HG02840 (cell line): Measurements from ENCODE around the gene CCDC60.
"Not testable (repeated sequence)": the region's sequence is repeated elsewhere in the genome, so short reads cannot be mapped to it uniquely, and the experiment has no call there.

Source experiments
- ATAC-seq: cut with Tn5 transposase; IDR thresholded peaks from one replicate; pipeline ENCODE4 v1.9.1; 2021; ENCODE audit warnings: mild to moderate bottlenecking, moderate library complexity, moderate number of reproducible peaks; ENCODE audit not compliant: unreplicated experiment, low FRiP score

Gene CCDC60

DNA sequence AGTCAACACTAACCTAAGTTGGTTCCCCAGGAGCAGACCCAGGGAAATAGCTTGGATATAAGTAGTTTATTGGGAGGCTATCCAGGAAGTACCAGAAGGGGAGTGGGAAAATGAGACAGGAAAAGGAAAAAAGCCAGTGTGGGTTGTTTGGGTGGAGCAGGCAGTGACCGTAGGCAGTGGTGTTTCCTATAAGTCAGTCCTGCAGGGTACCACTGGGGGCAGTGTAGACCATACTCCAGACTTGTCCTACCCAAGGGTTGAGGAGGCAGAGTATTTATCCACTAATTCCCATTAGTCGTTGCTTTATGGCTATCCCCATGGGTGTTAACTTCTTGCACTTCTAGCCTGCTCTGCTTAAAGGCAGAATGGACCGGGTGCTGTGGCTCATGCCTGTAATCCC lies 6.4 kb upstream of the CCDC60 start:
- no peak for ATAC-seq

DNA sequence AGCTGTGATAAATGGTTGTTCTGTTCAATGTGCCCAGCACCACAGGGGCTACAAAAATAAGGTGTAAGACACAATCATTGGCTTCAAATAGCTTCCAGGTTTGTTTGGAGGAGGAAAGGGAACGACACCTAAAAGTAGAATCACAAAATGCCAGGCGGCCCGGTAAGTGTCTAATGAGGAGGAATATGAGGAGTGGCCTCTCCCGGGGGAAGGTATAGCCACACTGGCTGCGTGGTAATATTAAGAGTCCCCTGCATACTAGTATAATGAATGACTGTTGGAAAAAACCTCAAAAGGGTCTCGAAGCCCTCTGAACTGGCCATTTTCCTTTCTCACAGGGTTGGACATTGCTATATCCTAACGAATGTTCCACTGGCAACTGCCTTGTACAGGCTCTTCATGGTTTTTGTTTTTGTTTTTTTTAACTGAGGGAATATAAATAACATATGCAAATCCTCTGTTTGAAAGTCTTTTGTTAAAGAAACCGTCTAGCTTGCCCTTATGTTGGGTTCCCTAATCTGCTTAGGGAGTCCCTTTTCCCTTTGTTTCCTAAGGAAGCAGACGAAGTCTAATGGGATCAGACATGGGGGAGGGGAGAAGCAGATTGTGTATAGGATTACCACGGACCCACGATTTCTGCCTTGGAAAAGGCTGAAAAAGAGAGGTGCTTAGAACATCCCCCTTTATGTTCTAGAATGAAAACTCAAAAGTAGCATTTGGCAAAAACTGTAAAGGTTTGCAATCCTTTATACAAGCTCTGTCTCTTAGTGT lies 4.2 kb downstream of the CCDC60 start:
- ATAC-seq, result no peak

DNA sequence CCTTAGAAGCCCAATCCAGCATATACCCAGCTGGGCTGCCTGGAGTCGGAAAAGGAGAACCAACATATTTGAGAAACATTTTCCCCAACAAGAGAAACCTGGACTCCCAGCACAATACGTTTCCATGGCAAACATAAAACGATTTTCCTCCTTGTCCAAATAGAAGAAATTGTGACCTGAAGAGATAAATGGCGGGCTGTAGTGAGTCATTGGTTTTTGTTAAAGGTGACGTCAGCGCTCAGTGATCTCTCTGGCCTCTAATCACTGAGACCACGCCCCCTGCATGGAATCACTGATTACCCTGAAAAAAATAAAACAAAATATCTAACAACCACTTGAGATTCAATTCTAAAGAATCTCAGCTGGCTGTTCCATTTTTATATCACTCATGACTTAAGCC lies 6.0 kb downstream of the CCDC60 start:
- ATAC-seq, result no peak

DNA sequence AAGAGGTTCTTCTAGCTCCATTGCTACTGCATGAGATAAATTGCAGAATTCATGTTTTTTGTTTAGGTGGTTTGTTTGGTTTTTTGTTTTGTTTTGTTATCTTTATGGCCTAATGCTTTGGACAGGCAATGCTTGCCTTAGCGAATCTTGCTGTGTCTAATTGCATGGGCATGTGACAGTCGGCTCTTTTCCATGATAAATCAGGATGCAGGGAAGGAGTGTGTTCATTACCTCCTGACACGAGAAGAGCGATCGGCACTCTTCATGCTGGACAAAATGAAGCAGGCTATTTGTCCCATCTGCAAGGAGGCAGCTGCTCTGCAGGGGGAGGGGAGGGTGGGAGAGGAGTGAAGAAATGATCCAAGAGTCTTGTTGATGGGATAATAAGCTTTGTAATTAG lies 6.5 kb downstream of the CCDC60 start:
- no peak for ATAC-seq

DNA sequence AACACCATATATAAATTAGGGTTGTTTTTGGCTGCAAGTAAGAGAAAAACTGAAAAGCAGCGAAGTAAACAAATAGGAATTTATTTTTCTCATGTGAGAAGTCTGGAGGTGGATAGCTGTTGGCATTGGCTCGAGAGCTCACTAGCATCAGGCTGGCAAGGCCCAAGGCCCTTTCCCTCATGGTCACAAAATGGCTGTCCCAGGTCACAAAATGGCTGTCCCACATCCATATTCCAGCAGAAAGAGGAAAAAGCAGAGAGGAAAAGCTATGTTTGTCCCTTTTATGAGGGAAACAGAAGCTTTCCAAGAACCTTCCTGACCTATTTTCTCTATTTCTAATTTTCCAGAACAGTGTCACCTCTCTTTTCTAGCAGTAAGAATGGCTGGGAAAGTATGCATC lies 7.5 kb downstream of the CCDC60 start:
- no peak for ATAC-seq

DNA sequence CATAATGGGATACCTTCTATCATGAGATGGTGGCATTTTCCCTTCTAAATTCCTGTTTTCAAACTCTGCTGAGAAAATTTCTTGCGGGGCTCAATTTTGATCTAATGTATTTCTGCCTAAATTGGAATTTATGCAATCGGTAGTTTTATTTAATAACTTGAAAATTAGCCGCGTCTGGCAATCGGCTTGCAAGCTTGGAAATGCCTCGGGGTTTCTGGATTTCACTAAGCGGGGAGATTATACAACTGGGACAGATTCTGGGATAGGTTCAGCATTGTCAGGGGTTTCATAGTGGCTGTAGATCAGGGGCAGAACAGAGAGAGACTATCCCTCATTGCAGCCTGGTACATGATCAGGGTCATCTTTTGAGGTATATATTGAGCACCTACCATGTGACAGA lies 8.6 kb downstream of the CCDC60 start:
- no peak for ATAC-seq

DNA sequence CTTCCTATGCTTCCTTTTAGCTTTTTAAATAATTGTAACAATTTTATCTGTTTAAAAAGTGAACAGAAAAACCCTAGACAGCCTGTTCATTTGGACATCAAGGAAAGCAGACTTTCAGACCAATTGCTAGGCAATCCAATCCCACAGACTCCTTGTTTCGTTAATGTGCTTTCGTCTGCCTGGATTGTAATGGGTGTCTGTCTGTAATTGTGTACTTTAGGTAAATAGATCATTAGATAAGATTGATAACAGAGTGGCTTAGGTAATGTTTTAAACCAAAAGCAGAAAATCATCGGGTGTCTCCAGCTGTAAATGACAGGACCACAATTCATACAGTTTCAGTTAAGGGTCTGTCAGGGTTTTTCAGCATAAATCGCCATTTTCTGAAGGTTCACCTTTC lies 19.6 kb downstream of the CCDC60 start:
- no peak for ATAC-seq

DNA sequence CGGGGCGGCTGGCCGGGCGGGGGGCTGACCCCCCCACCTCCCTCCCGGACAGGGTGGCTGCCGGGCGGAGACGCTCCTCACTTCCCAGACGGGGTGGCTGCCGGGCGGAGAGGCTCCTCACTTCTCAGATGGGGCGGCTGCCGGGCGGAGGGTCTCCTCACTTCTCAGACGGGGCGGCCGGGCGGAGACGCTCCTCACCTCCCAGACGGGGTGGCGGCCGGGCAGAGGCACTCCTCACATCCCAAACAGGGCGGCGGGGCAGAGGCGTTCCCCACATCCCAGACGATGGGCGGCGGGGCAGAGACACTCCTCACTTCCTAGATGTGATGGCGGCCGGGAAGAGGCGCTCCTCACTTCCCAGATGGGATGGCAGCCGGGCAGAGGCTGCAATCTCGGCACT lies 25.8 kb downstream of the CCDC60 start:
- ATAC-seq, result not testable (repeated sequence)

DNA sequence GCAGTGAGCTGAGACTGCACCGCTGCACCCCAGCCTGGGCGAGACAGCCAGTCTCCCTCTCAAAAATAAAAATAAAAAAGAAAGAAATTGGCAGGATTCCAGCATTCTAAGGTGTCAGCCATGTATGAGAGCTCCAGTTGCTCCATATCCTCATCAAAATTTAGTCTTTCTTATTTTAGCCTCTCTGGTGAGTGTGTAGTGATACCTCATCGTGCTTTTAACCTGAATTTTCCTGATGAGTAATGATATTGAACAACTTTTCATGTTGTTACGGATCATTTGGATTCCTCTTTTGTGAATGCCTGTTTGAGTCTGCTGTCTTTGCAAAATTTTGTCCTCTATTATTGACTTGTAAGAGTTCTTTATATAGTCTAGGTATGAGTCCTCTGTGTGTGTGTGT lies 28.5 kb downstream of the CCDC60 start:
- no peak for ATAC-seq

DNA sequence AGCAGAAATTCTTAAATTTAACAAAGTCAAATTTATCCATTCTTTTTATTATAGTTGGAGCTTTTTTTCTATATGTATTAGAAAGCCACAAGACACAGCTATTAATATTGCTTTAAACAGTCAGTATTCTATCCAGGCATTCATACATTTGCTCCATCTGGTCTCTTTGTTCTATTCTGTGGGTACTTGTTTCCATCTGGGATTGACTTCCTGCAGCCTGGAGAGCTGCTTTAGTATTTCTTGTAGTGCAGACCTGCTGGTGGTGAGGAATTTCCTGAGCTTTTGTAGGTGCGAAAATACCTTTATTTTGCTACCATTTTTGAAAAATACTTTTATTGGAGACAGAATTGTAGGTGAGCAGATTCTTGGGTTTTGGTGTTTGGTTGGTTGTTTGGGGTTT lies 29.0 kb downstream of the CCDC60 start:
- no peak for ATAC-seq

DNA sequence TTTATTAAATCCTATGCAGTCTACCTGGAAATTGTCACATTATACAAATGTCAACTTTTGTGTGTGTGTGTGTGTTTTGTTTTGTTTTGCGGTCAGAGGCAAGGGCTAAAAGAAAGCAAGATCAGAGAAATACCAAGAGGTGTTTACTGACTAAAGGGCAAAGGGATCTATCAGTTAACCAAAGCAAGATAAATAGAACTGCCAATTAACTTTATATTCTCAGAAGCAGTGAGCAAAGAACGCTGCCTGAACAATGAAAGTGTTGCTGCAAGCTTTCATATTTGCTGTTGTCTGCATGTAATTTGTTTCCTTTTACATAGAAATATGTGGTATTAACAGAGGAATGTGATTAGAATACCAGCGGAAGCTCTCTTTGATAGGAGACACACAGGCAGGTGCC lies 30.9 kb downstream of the CCDC60 start:
- ATAC-seq, result no peak

DNA sequence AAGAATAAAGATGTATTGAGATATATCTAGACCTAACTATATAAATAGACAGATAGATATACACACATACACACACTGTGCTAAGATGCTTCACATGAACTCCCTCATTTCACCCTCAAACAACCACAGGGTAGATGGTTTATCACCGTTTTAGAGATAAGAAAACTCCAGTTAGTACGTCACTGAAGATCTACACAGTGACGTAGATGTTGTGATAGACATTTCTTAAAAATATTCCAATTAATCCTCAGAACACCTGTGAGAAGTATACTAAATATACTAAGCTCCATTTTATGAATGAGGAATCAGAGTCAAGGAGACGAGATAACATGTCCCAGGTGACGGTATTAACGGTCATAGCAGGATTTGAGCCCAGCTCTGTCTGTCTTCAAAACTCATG lies 31.5 kb downstream of the CCDC60 start:
- no peak for ATAC-seq

DNA sequence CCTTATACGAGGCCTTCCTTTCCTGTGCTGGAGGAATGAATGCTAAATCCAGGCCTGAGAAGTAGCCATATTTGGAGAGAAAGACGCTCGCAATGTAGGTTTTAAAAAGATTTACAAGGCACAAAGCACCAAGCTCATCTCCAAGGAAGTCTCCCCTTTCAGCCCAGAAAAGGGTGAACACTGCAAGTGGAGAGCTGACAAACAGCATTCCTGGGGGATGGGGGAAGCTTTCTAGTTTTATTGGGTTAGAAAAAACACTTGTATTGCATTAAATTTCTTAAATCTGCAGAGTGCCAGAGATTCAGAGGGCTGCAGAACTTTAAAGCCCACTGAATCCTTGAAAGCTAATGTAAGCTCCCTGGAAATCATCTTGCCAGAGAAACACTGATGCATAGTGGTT lies 34.6 kb downstream of the CCDC60 start:
- no peak for ATAC-seq

DNA sequence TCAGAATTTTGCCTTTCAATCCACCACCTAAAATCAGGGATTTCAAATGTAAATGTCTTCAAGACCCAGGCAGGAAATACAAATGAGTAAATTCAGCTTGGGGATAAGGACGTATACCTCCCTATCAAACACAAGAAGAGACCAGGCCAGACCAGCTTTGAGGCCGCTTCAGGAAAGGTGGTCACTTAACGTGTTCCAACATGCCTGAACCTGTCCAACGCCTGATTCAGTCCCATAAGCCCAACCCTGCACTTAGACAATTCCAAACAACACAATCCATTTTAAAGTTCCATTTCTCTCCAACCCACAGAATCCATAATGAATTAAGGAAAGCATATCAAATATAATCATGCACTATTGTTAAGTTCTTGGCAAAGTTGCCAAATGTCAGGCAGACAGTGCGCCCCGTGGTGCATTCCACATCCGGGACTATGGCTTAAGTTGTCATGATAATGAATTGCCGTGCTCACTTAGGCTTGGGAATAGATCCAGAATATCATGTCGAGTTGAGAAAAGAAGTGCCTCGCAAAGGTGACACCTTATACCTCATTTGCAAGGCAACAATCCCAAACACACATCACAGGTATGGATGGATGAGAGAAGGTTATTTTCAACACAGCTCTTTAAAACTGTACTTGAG lies 35.5 kb downstream of the CCDC60 start:
- no peak for ATAC-seq

DNA sequence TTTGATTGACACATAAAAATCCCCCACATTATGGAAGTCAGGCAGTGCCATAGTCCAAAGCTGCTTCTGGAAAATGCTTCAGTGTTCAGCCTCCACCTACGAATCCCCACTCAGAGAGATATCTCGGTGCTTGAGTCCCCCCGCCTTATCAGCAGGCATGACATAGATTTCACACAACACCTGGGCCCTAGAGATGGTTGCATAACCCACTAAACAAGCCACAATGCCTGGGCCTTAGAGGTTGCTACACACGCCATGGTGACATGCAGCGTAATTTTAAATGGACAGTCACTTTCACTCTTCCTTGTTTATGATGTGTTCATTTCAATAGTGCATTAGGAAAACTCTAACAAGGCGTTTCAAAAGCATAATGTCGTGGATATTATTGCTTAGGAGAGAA lies 38.0 kb downstream of the CCDC60 start:
- ATAC-seq, result no peak

DNA sequence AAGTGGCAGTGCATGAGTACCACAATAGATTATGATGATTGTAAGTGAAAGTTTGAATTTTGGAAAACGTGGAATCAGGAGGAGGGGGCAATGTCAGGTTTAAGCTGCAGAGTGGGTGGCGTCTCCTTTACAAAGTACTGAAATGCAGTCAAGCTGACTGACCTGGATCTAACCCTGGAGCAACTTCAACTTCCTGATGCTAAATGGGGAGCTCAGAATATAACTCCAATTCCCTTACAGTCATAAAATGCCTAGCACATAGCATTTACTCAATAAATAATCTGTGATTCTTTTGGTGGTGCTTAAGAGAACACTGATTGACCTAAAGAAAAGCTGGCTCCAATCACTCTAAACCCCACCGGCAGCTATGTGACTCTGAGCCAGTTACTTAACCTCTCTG lies 38.5 kb downstream of the CCDC60 start:
- ATAC-seq, result no peak

DNA sequence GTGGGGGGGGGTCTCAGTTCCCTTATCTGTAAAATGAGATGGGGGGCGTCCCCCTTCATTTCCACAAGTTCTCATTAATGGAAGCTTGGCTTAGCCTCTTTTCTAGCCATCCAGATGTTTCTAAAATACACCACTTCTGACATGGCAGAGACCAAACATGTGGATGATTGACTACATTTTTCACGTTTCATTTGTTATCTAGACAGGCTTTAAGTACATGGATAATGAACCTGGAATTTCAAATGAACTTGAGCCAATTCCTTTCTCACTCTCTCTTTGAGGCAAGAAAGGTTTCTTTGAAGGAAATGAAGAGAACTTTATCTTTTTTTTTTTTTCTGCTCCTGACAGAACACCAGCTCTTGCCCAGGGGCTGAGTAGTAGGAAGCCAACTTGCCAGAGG lies 39.1 kb downstream of the CCDC60 start:
- no peak for ATAC-seq

DNA sequence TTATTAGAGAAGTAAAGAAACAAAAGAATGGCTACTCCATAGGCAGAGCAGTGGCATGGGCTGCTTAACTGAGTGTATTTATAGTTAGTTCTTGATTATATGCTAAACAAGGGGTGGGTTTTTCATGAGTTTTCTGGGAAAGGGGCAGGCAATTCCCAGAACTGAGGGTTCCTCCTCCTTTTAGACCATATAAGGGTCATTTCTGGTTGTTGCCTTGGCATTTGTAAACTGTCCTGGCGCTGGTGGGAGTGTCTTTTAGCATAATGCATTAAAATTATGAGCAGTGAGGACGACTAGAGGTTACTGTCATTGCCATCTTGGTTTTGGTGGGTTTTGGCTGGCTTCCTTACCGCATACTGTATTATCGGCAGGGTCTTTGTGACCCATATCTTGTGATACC lies 40.1 kb downstream of the CCDC60 start:
- ATAC-seq, result no peak

DNA sequence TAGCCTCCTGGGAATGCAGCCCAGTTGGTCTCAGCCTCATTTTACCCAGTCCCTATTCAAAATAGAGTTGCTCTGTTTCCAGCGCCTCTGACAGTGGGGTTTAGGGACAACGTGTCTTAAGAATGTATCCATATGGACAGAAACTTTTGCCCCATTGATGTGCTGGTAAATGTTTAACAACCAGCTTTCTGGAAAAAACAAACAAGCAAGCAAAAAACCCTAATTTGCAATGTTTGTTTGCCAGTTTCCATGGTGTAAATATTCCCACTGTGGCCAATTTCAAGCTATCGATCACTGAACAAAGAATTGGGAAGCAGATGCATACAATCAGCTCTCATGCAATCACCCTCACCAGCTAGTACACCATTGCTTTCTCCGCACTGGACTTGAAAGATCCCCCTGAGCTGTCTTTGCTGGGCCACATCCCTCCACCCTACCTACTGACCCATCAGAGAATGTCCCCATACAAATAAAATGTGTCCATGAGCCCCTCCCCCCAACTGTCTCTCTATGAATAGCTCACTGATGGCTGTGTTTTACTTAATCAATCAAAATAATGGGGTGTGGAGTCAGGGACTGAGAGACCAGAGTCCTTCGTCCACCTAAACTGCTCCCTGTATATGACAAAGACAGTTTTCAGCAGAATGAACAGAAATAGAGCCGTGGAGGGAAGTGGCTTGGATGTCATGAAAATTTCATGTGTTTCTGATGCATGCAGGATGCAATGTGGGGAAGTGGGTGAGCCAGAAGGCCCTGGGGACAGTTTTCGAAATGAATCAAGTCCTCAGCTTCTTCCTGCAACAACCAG lies 40.8 kb downstream of the CCDC60 start:
- no peak for ATAC-seq

DNA sequence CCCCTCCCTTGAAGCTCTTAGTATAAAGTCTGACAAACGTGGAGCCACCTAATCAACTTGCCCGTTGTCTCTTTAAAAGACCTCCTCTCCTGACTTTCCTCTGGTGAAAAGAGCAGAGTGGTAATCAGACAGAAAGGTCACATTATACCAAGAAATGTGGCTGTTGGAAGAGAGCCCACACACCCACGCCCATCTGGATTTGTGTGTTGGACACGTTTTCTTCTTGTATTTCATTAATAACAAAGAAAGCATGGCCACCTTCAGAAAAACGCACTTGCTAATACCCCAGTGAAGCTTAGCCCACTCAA lies 41.3 kb downstream of the CCDC60 start:
- ATAC-seq, result no peak

DNA sequence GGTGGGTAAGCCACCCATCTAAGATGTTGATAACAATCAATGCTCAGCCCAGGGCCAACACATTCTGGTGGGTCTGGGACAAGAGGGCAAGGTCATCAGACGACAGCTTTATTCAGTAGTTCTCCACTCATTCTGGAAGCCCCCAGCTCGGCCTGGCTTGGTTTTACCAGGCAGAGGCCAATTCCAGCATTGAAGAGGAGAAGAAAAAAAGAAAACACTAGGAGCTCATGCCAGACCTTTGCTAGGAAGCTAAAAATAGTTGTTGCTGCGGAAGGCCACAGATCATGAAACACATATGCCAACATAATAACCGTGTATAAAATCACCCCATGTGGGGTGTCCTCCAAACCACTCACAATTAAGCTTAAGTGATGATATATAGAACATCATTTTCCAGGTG lies 44.4 kb downstream of the CCDC60 start:
- ATAC-seq, result no peak
